Upper lobe of left lung (tissue), 6 donors: ENCODE results near the gene ILF2. TPM values are rescaled to one million over a fixed set of nuclear protein-coding genes. Genes with fewer than 3 reads are reported as not detected.
"Not testable (repeated sequence)": the region's sequence is repeated elsewhere in the genome, so short reads cannot be mapped to it uniquely, and the experiment has no call there.

Experiments used
- ATAC-seq, 2 donors: fragments of 200-7000 bp; cut with Tn5 transposase; one replicate each; pipeline ENCODE4 v1.9.1; 2022; ENCODE audit warnings: mild to moderate bottlenecking in 2 of 2, moderate library complexity in 2 of 2; ENCODE audit not compliant: low FRiP score in 2 of 2
- DNase-seq, 2 donors: peaks; one replicate each; pipeline ENCODE4 v3.0.0-alpha.2; 2019 to 2020
- H3K27ac ChIP-seq, 4 donors: fragments of 200-600 bp; sonication (generic); one replicate each; pipeline ENCODE4 v1.5.1; 2016 to 2019
- H3K27me3 ChIP-seq, 4 donors: fragments of 200-600 bp; sonication (generic); one replicate each; pipeline ENCODE4 v1.5.1; 2017 to 2019
- H3K36me3 ChIP-seq, 4 donors: fragments of 200-600 bp; sonication (generic); one replicate each; pipeline ENCODE4 v1.5.1; 2016 to 2019
- H3K4me1 ChIP-seq, 4 donors: fragments of 200-600 bp; sonication (generic); one replicate each; pipeline ENCODE4 v1.5.1; 2018 to 2019
- H3K4me3 ChIP-seq, 4 donors: fragments of 200-600 bp; sonication (generic); one replicate each; pipeline ENCODE4 v1.5.1; 2017 to 2019; ENCODE audit warnings: mild to moderate bottlenecking in 2 of 4, moderate library complexity in 1 of 4
- H3K9me3 ChIP-seq, 4 donors: fragments of 200-600 bp; sonication (generic); one replicate each; pipeline ENCODE4 v1.5.1; 2018 to 2019
- EP300 ChIP-seq, 4 donors: sonication (generic); formaldehyde crosslinking; IDR thresholded peaks; one replicate each; pipeline ENCODE4 v1.5.1; 2017; ENCODE audit warnings: antibody characterized with exemption in 4 of 4, control low read depth in 2 of 4
- POLR2A ChIP-seq, 4 donors: fragments of 450-650 bp; IDR thresholded peaks; one replicate each; pipeline ENCODE4 v1.5.1; 2016 to 2017; ENCODE audit warnings: antibody characterized with exemption in 4 of 4, mild to moderate bottlenecking in 2 of 4
- POLR2AphosphoS5 ChIP-seq, 2 donors: sonication (generic); formaldehyde crosslinking; IDR thresholded peaks; one replicate each; pipeline ENCODE4 v1.5.1; 2017; ENCODE audit warnings: antibody characterized with exemption in 2 of 2
- WGBS, 2 donors: methylation state at CpG; one replicate each; pipeline ENCODE4 v1.1.5; 2017 to 2018; 5-methylcytosine and 5-hydroxymethylcytosine counted together
- total RNA-seq, 6 donors: library from RNA; depleted of rRNA in 4 of 6; stranded (reverse); fragments of >200 nt in 4 of 6; gene quantifications; one replicate each; pipeline versions ENCODE4 v1.1.0 to v1.2.1, GENCODE V29; 2016 to 2021
- TF ChIP-seq, protein P1 (sequence below), 6 experiments: fragments of 450-650 bp in 4 of 6; fragments of 200-600 bp in 2 of 6; sonication (generic) in 2 of 6; IDR thresholded peaks; one replicate each; pipeline ENCODE4 v1.5.1; 2016 to 2019; ENCODE audit warnings: antibody characterized with exemption in 6 of 6
- donor health status: DM: no; HTN: no; CAD: no; lungs with moderate emphysema.
- donor health status: DM: no; HTN: yes; CAD: no; lungs with severe emphysema.

Gene ILF2
- total RNA-seq, 6 donors from 2014 or later, result 21.0 to 120 (median 75.8) TPM

DNA sequence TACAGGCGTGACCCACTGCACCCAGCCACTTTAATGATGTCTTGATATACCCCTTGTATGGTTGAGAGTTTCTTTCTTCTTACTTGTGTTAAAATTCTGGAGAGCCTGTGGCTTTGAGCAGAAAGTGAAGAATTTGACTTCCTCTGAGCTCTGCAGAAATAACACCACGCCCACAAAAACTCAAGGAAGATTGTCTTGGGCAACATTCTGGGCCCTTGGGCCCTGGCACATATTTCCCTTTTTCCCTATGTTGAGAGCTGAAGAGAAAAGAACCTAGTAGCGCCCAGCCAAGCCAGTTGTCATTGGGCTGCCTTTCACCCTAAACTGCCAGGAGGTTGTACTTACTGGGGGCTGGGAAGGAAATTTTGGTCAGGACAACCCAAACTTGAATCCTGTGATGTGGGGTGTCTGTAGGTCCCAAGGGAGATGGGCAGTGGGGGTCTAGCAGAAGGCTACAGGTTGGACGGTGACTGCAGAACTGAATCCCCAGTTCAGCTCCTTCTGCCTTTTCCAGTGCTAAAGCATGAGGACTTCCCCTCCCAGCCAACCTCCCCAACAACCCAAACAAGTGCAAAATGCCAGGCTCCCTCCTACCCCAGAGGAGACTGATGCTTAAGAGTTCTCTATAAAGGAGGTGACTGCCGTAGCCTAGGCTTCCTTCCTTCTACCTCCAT is 24.0 kb downstream of the ILF2 start:
- WGBS, 2 donors, result 70 to 78% methylated on average over 5 of the region's 5 CpGs
- peak; percentile 50 to 70 for ATAC-seq

DNA sequence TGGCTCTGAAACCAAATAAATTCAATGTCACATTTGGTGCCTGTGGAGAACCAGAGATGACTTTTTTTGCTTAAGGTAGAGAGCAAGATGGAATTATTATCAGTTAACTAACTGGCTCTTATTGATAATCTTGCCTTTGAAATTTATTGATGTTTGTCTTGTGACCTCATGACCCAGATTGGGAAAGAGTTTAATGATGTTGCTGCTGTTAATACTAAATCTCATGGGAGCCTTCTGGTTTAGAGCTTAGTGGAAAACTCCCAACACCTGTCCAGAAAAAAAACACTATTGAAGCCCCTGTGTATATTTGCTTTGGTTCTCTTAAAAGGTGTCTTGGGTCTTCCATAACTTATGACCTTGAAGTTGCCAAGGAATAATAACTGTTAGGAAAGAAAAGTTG is 27.0 kb downstream of the ILF2 start:
- Histone ChIP-seq H3K4me3 (no peak overlapping the region), H3K27ac (no peak overlapping the region), H3K4me1 (peaks cover 8 to 39% (median 23%) of the 10 kb centered on the region in 4 donors), H3K9me3 (no peaks in the 10 kb centered on the region), H3K27me3 (no peaks in the 10 kb centered on the region), H3K36me3 (peaks cover 42 to 84% (median 68%) of the 10 kb centered on the region in 4 donors)
- ATAC-seq, result no peak
- TF ChIP-seq POLR2AphosphoS5 (IDR thresholded peaks at IDR 0.05) (no peak), EP300 (IDR thresholded peaks at IDR 0.05) (no peak), POLR2A (IDR thresholded peaks at IDR 0.05) (no peak)
- TF ChIP-seq, protein P1, sequence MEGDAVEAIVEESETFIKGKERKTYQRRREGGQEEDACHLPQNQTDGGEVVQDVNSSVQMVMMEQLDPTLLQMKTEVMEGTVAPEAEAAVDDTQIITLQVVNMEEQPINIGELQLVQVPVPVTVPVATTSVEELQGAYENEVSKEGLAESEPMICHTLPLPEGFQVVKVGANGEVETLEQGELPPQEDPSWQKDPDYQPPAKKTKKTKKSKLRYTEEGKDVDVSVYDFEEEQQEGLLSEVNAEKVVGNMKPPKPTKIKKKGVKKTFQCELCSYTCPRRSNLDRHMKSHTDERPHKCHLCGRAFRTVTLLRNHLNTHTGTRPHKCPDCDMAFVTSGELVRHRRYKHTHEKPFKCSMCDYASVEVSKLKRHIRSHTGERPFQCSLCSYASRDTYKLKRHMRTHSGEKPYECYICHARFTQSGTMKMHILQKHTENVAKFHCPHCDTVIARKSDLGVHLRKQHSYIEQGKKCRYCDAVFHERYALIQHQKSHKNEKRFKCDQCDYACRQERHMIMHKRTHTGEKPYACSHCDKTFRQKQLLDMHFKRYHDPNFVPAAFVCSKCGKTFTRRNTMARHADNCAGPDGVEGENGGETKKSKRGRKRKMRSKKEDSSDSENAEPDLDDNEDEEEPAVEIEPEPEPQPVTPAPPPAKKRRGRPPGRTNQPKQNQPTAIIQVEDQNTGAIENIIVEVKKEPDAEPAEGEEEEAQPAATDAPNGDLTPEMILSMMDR (IDR thresholded peaks at IDR 0.05), result no peak
- no peak for DNase-seq

More for the DNA sequence above, 24.0 kb downstream of the ILF2 start:
- no peak overlapping the region for H3K4me3 ChIP-seq
- H3K4me1 ChIP-seq, result peaks cover 8 to 30% (median 16%) of the 10 kb centered on the region in 4 donors
- H3K27ac ChIP-seq, result peak overlapping the region in 3 of 4 donors; percentile 2 to 44 (median 35)
- H3K27me3 ChIP-seq, result no peaks in the 10 kb centered on the region
- TF ChIP-seq, protein P1 (IDR thresholded peaks at IDR 0.05), result no peak
- TF ChIP-seq POLR2A (IDR thresholded peaks at IDR 0.05) (no peak), EP300 (IDR thresholded peaks at IDR 0.05) (no peak), POLR2AphosphoS5 (IDR thresholded peaks at IDR 0.05) (no peak)
- DNase-seq, result no peak
- H3K36me3 ChIP-seq, result peaks cover 25 to 54% (median 40%) of the 10 kb centered on the region in 4 donors
- no peaks in the 10 kb centered on the region for H3K9me3 ChIP-seq

DNA sequence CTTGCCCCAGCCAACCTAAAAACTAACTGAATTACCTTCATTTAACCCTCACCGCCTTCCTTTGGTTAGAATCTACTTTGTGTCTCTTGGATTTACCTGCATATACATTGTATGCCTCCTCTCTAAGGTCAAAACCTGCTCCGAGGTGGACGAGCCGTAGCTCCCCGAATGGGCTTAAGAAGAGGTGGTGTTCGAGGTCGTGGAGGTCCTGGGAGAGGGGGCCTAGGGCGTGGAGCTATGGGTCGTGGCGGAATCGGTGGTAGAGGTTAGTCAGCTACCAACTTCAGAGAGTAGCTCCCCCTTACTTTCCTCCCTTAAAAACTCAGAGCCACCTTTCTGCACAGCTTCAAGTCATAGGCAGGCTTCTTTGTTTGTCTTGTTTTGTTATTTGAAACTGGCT is 27.7 kb downstream of the ILF2 start:
- WGBS, 2 donors, result 95 to 97% methylated on average over 11 of the region's 11 CpGs
- H3K9me3 ChIP-seq, result no peaks in the 10 kb centered on the region
- no peak for DNase-seq
- H3K4me3 ChIP-seq, result no peak overlapping the region
- H3K4me1 ChIP-seq, result peaks cover 8 to 39% (median 23%) of the 10 kb centered on the region in 4 donors
- TF ChIP-seq, protein P1 (IDR thresholded peaks at IDR 0.05), result no peak
- TF ChIP-seq EP300 (IDR thresholded peaks at IDR 0.05), result no peak
- no peak for TF ChIP-seq POLR2AphosphoS5 (IDR thresholded peaks at IDR 0.05)
- no peak for TF ChIP-seq POLR2A (IDR thresholded peaks at IDR 0.05)
- H3K36me3 ChIP-seq, result peaks cover 49 to 91% (median 75%) of the 10 kb centered on the region in 4 donors
- H3K27me3 ChIP-seq, result no peaks in the 10 kb centered on the region
- no peak for ATAC-seq
- no peak overlapping the region for H3K27ac ChIP-seq

DNA sequence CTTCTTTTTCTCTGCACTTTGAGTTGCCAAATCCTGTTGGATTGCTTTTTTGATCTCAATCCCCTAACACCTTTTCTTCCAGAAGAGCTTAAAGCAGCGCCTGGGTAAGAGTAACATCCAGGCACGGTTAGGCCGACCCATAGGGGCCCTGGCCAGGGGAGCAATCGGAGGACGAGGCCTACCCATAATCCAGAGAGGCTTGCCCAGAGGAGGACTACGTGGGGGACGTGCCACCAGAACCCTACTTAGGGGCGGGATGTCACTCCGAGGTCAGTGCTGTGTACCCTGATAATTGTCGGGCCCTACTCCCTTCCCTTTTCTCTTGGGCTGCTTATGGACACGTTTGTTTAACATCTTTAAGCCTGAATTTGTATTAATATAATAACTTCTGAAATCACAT is 28.6 kb downstream of the ILF2 start:
- DNase-seq (no peak), ATAC-seq (no peak)
- no peak overlapping the region for H3K27ac ChIP-seq
- H3K36me3 ChIP-seq, result peaks cover 57 to 100% (median 84%) of the 10 kb centered on the region in 4 donors
- WGBS, 2 donors, result 85 to 88% methylated on average over 11 of the region's 11 CpGs
- H3K4me1 ChIP-seq, result peaks cover 7 to 38% (median 22%) of the 10 kb centered on the region in 4 donors
- no peak overlapping the region for H3K4me3 ChIP-seq
- no peaks in the 10 kb centered on the region for H3K9me3 ChIP-seq
- no peaks in the 10 kb centered on the region for H3K27me3 ChIP-seq
- TF ChIP-seq EP300 (IDR thresholded peaks at IDR 0.05) (no peak), POLR2AphosphoS5 (IDR thresholded peaks at IDR 0.05) (no peak), POLR2A (IDR thresholded peaks at IDR 0.05) (no peak)
- TF ChIP-seq, protein P1 (IDR thresholded peaks at IDR 0.05), result no peak

DNA sequence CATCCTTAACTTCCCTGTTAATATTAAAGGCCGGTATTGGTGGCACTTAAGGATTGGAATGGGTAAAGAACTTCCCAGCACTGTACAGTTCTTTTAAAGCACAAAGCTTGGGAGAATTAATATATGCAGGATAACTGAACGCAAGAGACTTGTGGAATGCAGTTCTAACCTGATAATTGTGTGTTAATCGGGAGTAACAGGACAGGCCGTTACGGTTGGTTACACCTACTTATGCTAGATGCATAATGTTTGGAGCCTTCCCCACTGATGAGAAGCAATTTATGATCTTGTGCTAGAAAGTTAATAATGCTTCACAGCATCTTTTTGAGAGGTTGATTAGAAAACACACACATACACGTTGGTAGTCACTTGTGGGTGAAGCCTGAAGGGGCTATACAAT is 29.9 kb downstream of the ILF2 start:
- no peaks in the 10 kb centered on the region for H3K9me3 ChIP-seq
- 64 to 65% methylated on average over 6 of the region's 6 CpGs for WGBS, 2 donors
- H3K4me3 ChIP-seq, result no peak overlapping the region
- no peak for ATAC-seq
- TF ChIP-seq EP300 (IDR thresholded peaks at IDR 0.05), result no peak
- TF ChIP-seq POLR2A (IDR thresholded peaks at IDR 0.05), result no peak
- TF ChIP-seq POLR2AphosphoS5 (IDR thresholded peaks at IDR 0.05), result no peak
- no peaks in the 10 kb centered on the region for H3K27me3 ChIP-seq
- DNase-seq, result no peak
- peaks cover 66 to 100% (median 90%) of the 10 kb centered on the region in 4 donors for H3K36me3 ChIP-seq
- peaks cover 18 to 40% (median 28%) of the 10 kb centered on the region in 4 donors for H3K4me1 ChIP-seq
- no peak overlapping the region for H3K27ac ChIP-seq

DNA sequence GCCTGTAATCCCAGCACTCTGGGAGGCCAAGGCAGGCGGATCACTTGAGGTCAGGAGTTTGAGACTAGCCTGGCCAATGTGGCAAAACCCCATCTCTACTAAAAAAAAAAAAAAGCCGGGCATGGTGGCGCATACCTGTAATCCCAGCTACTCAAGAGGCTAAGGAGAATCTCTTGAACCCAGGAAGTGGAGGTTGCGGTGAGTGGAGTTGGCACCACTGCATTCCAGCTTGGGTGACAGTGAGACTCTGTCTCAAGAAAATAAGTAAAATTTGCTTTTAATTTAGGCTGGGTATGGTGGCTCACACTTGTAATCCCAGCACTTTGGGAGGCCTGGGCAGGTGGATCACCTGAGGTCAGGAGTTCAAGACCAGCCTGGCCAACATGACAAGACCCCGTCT is 30.6 kb downstream of the ILF2 start:
- not testable (repeated sequence) for H3K9me3 ChIP-seq, H3K27me3 ChIP-seq, H3K4me3 ChIP-seq, DNase-seq, ATAC-seq
- peaks cover 59 to 93% (median 85%) of the 10 kb centered on the region in 4 donors for H3K36me3 ChIP-seq
- peak overlapping the region in 1 of 4 donors; percentile 12 for H3K27ac ChIP-seq
- H3K4me1 ChIP-seq, result peaks cover 25 to 47% (median 33%) of the 10 kb centered on the region in 4 donors
- 75 to 81% methylated on average over 5 of the region's 5 CpGs for WGBS, 2 donors
